Endothelial cell of umbilical vein (primary cell): ENCODE data around the gene SEC22A. TPM values are rescaled to one million over a fixed set of nuclear protein-coding genes. Genes with fewer than 3 reads are reported as not detected.

Source experiments
- BruUV-seq: library from RNA; stranded (reverse); fragments of 400-500 nt; replicated peaks from 2 replicates; lab custom pipeline; 2021; lab: Mats Ljungman, UMichigan
- CTCF ChIA-PET: fragments of 300-600, 350-600 bp; sonication (Branson Sonifier 250); formaldehyde crosslinking; loops from one replicate; lab custom pipeline; 2021; ENCODE audit warnings: antibody characterized with exemption, inconsistent platforms; lab: Charles Lee
- POLR2A ChIA-PET: fragments of 300-600, 350-600 bp; sonication (Branson Sonifier 250); formaldehyde crosslinking; loops from one replicate; lab custom pipeline; 2021; ENCODE audit warnings: antibody characterized with exemption, inconsistent platforms; lab: Charles Lee
- DNase-seq: peaks from one replicate; pipeline ENCODE4 v3.0.0-alpha.2; 2011; ENCODE audit warnings: low read depth, low spot score
- FAIRE-seq: peaks from 2 replicates; lab custom pipeline; 2011; peaks lifted over from hg19 to GRCh38; lab: Jason Lieb, UNC
- H2AFZ ChIP-seq: 2 replicates; pipeline ENCODE4 v1.6.0; 2012; ENCODE audit warnings: low read depth, low read length, control low read depth, inconsistent platforms
- H3K27ac ChIP-seq: 2 replicates; pipeline ENCODE4 v1.5.1; 2011; ENCODE audit warnings: low read depth, mild to moderate bottlenecking, control low read depth, low read length, moderate library complexity; ENCODE audit not compliant: insufficient read depth
- H3K27me3 ChIP-seq, 2 experiments: 2 replicates each; pipeline versions ENCODE4 v1.6.0 to v1.6.1; 2011; ENCODE audit warnings: low read length in 2 of 2, mixed read lengths in 1 of 2; ENCODE audit not compliant: control insufficient read depth in 2 of 2, insufficient read depth in 2 of 2
- H3K36me3 ChIP-seq, 2 experiments: 2 replicates in 1 of 2; 3 replicates in 1 of 2; pipeline ENCODE4 v1.5.1; 2011; ENCODE audit warnings: low read length in 2 of 2, mild to moderate bottlenecking in 1 of 2, moderate library complexity in 1 of 2; ENCODE audit not compliant: control insufficient read depth in 2 of 2, insufficient read depth in 2 of 2; ENCODE audit errors: extremely low read depth in 1 of 2
- H3K4me1 ChIP-seq: 3 replicates; pipeline ENCODE4 v1.5.1; 2011; ENCODE audit warnings: mild to moderate bottlenecking, low read length; ENCODE audit not compliant: control insufficient read depth, insufficient read depth; ENCODE audit errors: extremely low read depth
- H3K4me2 ChIP-seq: 2 replicates; pipeline ENCODE4 v1.6.1; 2011; ENCODE audit warnings: low read length, control low read depth, mixed read lengths; ENCODE audit not compliant: insufficient read depth
- H3K4me3 ChIP-seq, 3 experiments: fragments of 200-600 bp in 1 of 3; sonication (generic), shearing (Covaris generic) in 1 of 3; replicated peaks in 1 of 3; 2 replicates each; pipeline ENCODE4 v1.5.1; 2011 to 2016; ENCODE audit warnings: control low read depth in 3 of 3, low read length in 3 of 3, mild to moderate bottlenecking in 2 of 3, inconsistent platforms in 1 of 3, low read depth in 1 of 3, moderate library complexity in 1 of 3; ENCODE audit not compliant: insufficient read depth in 1 of 3
- H3K79me2 ChIP-seq: 2 replicates; pipeline ENCODE4 v1.6.0; 2012; ENCODE audit warnings: low read length, inconsistent platforms; ENCODE audit not compliant: control insufficient read depth, insufficient read depth
- H3K9ac ChIP-seq: replicated peaks from 2 replicates; pipeline ENCODE3; 2011; ENCODE audit warnings: low read length, control low read depth; ENCODE audit not compliant: insufficient read depth; ENCODE audit errors: extremely low read depth
- H3K9me1 ChIP-seq: replicated peaks from 3 replicates; pipeline ENCODE4 v1.6.0; 2011; ENCODE audit warnings: mild to moderate bottlenecking, low read length; ENCODE audit not compliant: control insufficient read depth, insufficient read depth; ENCODE audit errors: extremely low read depth
- H3K9me3 ChIP-seq: replicated peaks from 2 replicates; pipeline ENCODE4 v1.5.1; 2012; ENCODE audit warnings: low read length, inconsistent platforms; ENCODE audit not compliant: control insufficient read depth, insufficient read depth
- H4K20me1 ChIP-seq: replicated peaks from 2 replicates; pipeline ENCODE3; 2011; ENCODE audit warnings: mild to moderate bottlenecking, low read length; ENCODE audit not compliant: control insufficient read depth, insufficient read depth; ENCODE audit errors: extremely low read depth
- EZH2 ChIP-seq: IDR thresholded peaks from 2 replicates; pipeline ENCODE4 v1.6.1; 2012; ENCODE audit warnings: borderline replicate concordance, low read depth, mild to moderate bottlenecking, moderate library complexity, low read length, inconsistent platforms; ENCODE audit not compliant: severe bottlenecking
- FOS ChIP-seq: IDR thresholded peaks from 2 replicates; pipeline ENCODE4 v1.6.1; 2011; ENCODE audit warnings: mild to moderate bottlenecking, low read length, moderate library complexity, borderline replicate concordance; ENCODE audit not compliant: insufficient read depth
- GATA2 ChIP-seq: IDR thresholded peaks from 2 replicates; pipeline ENCODE4 v1.7.0; 2011; ENCODE audit warnings: low read depth, mild to moderate bottlenecking, moderate library complexity, mixed read lengths, low read length; ENCODE audit not compliant: insufficient read length, insufficient read depth
- JUN ChIP-seq: IDR thresholded peaks from 2 replicates; pipeline ENCODE4 v1.6.1; 2011; ENCODE audit warnings: borderline replicate concordance, low read depth; ENCODE audit not compliant: insufficient read length, insufficient read depth
- MYC ChIP-seq: IDR thresholded peaks from one replicate; pipeline ENCODE4 v1.6.1; 2011; ENCODE audit warnings: mild to moderate bottlenecking, low read depth, low read length
- POLR2A ChIP-seq: IDR thresholded peaks from 2 replicates; pipeline ENCODE4 v1.6.1; 2012; ENCODE audit warnings: low read depth, mild to moderate bottlenecking, control low read depth, low read length
- POLR2AphosphoS5 ChIP-seq: IDR thresholded peaks from 2 replicates; pipeline ENCODE4 v1.6.1; 2012; ENCODE audit warnings: low read depth, mild to moderate bottlenecking, control low read depth, low read length, moderate library complexity; ENCODE audit not compliant: insufficient read depth
- dilution Hi-C: fragments of 300-500 bp; cut with MboI; formaldehyde crosslinking; loops from one replicate; pipeline ENCODE4 v1.15.0; 2019; ENCODE audit warnings: low sequenced_read_pairs; ENCODE audit not compliant: extremely low pct_ligation_motif_present
- intact Hi-C: fragments of 100-400 bp; cut with micrococcal nuclease; formaldehyde crosslinking; loops from one replicate; pipeline ENCODE4 v1.10.0; 2022
- polyA plus RNA-seq, 4 experiments: library from polyadenylated mRNA; depleted of rRNA in 3 of 4; stranded (reverse) in 3 of 4; unstranded in 1 of 4; fragments of >200 nt; gene quantifications; 2 replicates each; pipeline versions ENCODE4 v1.2.1 to v1.2.3, GENCODE V29; 2011 to 2012; ENCODE audit warnings: missing spikeins in 1 of 4
- total RNA-seq: library from RNA; stranded (reverse); gene quantifications from 2 replicates; pipeline ENCODE4 v1.2.3, GENCODE V29; 2021
- TF ChIP-seq, protein P1 (sequence below): IDR thresholded peaks from 2 replicates; pipeline ENCODE4 v1.6.1; 2011; ENCODE audit not compliant: insufficient read depth, insufficient read length
- TF ChIP-seq, protein P2 (sequence below), 2 donors: IDR thresholded peaks; 1 replicate in 1 of 2; 2 replicates in 1 of 2; pipeline ENCODE4 v1.5.1; 2011; ENCODE audit warnings: low read length in 2 of 2, mild to moderate bottlenecking in 2 of 2, moderate library complexity in 2 of 2, control low read depth in 1 of 2, inconsistent platforms in 1 of 2, low read depth in 1 of 2; ENCODE audit not compliant: insufficient read depth in 1 of 2; ENCODE audit errors: extremely low read depth in 1 of 2

The SEC22A gene
- total and polyA plus RNA-seq, 2 donors (not counting 3 experiments of a cell fraction or from before 2014, with no cell fraction given), result 20.1 to 26.8 TPM

DNA sequence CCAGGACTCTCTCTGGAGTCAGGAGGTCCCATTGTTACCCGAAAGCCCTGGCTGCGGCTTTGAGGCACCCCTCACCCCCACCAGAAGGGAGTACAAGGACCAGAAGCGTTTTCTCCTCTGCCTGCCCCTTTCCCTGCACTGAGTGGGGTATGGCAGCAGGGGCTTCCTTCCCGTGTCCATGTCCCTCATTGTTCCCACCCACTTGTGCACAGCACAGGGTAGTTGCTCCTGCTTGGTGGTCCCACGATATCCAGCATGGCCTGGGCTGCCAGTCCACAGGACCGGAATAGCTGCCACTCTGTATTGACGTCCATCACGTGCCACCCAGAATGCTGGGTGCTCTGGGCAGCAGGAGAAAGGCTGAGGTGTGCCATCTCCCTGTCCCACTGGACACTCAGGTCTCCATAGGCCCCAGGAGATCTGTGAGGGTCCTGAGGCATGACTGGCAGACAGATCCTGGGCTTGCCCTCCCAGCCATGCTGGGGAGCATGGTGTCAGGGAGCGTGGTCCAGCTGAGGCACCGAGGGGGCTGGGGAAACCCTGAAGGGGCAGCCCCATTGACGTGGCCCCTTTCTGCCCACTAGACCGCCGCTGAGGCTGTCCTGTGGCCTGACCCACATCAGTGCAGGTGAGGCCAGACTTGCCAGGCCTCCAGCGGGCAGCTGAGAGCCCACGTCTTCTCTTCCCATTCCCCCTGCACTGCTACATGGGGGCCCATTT lies 45.3 kb upstream of the SEC22A start:
- H3K27ac ChIP-seq, result no peak overlapping the region
- no peaks in the 10 kb centered on the region for H3K9me1 ChIP-seq
- POLR2A ChIA-PET, result no interaction called here
- H3K9me3 ChIP-seq, result no peaks in the 10 kb centered on the region
- H3K79me2 ChIP-seq, result no peaks in the 10 kb centered on the region
- no peak overlapping the region for H3K4me3 ChIP-seq
- dilution Hi-C loops (no loop called here), intact Hi-C loops (no loop called here)
- no TSS peak for BruUV-seq
- DNase-seq, result no peak
- peaks cover 10% of the 10 kb centered on the region for H3K4me1 ChIP-seq
- H4K20me1 ChIP-seq, result no peaks in the 10 kb centered on the region
- H2AFZ ChIP-seq, result no peak overlapping the region
- no peak overlapping the region for H3K4me2 ChIP-seq
- no peak for FAIRE-seq
- H3K27me3 ChIP-seq, result no peaks in the 10 kb centered on the region
- no peak overlapping the region for H3K9ac ChIP-seq
- H3K36me3 ChIP-seq, result peaks cover 15 to 41% of the 10 kb centered on the region in 2 experiments
- CTCF ChIA-PET, result interaction anchor here (0.9 to 1.4 kb wide), 3 partner anchors 9 to 215 kb away, joined by 3 to 4 read pairs (median 3); no protein-coding TSS in a partner anchor
- no peak for TF ChIP-seq POLR2A
- TF ChIP-seq, protein P1, sequence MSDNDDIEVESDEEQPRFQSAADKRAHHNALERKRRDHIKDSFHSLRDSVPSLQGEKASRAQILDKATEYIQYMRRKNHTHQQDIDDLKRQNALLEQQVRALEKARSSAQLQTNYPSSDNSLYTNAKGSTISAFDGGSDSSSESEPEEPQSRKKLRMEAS, result no peak

DNA sequence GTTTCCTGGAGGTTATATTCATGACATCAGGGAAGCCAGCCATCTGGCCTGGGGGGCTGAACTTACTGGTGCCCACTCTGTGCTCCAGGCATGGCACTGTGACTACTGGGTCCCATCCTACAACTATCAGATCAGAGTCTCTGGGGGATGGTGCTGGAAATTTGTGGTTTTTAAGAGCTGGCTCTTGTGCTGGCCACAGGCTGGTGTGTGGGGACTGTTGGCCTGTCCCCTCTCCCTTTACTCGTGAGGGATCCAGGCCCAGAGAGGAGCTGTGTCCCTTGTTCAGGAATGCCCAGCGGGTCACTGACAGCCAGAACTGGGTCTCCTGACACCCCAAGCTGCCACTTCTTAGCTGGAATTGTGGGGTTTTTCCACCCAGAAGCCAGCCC lies 44.5 kb upstream of the SEC22A start:
- no peaks in the 10 kb centered on the region for H3K9me3 ChIP-seq
- intact Hi-C loops (no loop called here), dilution Hi-C loops (no loop called here)
- no peak overlapping the region for H3K9ac ChIP-seq
- TF ChIP-seq POLR2AphosphoS5 (no peak), EZH2 (no peak), MYC (no peak), JUN (no peak), FOS (no peak), GATA2 (no peak), POLR2A (no peak)
- TF ChIP-seq, protein P2, sequence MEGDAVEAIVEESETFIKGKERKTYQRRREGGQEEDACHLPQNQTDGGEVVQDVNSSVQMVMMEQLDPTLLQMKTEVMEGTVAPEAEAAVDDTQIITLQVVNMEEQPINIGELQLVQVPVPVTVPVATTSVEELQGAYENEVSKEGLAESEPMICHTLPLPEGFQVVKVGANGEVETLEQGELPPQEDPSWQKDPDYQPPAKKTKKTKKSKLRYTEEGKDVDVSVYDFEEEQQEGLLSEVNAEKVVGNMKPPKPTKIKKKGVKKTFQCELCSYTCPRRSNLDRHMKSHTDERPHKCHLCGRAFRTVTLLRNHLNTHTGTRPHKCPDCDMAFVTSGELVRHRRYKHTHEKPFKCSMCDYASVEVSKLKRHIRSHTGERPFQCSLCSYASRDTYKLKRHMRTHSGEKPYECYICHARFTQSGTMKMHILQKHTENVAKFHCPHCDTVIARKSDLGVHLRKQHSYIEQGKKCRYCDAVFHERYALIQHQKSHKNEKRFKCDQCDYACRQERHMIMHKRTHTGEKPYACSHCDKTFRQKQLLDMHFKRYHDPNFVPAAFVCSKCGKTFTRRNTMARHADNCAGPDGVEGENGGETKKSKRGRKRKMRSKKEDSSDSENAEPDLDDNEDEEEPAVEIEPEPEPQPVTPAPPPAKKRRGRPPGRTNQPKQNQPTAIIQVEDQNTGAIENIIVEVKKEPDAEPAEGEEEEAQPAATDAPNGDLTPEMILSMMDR (IDR thresholded peaks at IDR 0.05; ENCODE audit: extremely low read depth in 1 of 2, insufficient read depth in 1 of 2, low read depth in 1 of 2, low read length in 2 of 2), result no peak
- TF ChIP-seq, protein P1, result no peak
- H3K27ac ChIP-seq, result no peak overlapping the region
- FAIRE-seq, result no peak
- no peaks in the 10 kb centered on the region for H3K9me1 ChIP-seq
- no peak for DNase-seq
- ChIA-PET CTCF (interaction anchor here (0.7 to 1.9 kb wide), 7 partner anchors 10 to 215 kb away, joined by 3 to 4 read pairs (median 3); no protein-coding TSS in a partner anchor), POLR2A (no interaction called here)
- H4K20me1 ChIP-seq, result no peaks in the 10 kb centered on the region
- H3K4me2 ChIP-seq, result no peak overlapping the region
- H3K36me3 ChIP-seq, result peaks cover 14 to 44% of the 10 kb centered on the region in 2 experiments
- H3K27me3 ChIP-seq, result no peaks in the 10 kb centered on the region
- no peak overlapping the region for H2AFZ ChIP-seq
- H3K79me2 ChIP-seq, result no peaks in the 10 kb centered on the region
- no TSS peak for BruUV-seq
- peaks cover 10% of the 10 kb centered on the region for H3K4me1 ChIP-seq
- no peak overlapping the region for H3K4me3 ChIP-seq
